ENCODE results near the gene ZNF710. TPM values are rescaled to one million over a fixed set of nuclear protein-coding genes. Genes with fewer than 3 reads are reported as not detected.

The ZNF710 gene
- total RNA-seq, 1 experiment from 2014 or later = 40.7 TPM

GRCh38 chr15:90018216-90018831, 17.2 kb downstream of the ZNF710 start:
- no peaks in the 10 kb centered on the region for H3K27me3 ChIP-seq (ENCODE audit: insufficient read depth, low read length)
- TF ChIP-seq, protein P1, sequence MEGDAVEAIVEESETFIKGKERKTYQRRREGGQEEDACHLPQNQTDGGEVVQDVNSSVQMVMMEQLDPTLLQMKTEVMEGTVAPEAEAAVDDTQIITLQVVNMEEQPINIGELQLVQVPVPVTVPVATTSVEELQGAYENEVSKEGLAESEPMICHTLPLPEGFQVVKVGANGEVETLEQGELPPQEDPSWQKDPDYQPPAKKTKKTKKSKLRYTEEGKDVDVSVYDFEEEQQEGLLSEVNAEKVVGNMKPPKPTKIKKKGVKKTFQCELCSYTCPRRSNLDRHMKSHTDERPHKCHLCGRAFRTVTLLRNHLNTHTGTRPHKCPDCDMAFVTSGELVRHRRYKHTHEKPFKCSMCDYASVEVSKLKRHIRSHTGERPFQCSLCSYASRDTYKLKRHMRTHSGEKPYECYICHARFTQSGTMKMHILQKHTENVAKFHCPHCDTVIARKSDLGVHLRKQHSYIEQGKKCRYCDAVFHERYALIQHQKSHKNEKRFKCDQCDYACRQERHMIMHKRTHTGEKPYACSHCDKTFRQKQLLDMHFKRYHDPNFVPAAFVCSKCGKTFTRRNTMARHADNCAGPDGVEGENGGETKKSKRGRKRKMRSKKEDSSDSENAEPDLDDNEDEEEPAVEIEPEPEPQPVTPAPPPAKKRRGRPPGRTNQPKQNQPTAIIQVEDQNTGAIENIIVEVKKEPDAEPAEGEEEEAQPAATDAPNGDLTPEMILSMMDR (conservative IDR thresholded peaks at IDR 0.05) = no peak
- Mint-ChIP-seq H3K9me3 (no peaks in the 10 kb centered on the region; a peak in 1 of 5 replicates), H3K36me3 (ENCODE audit: insufficient read depth in 1 of 3, low read depth in 3 of 3) (peaks cover 0 to 3% (median 0%) of the 10 kb centered on the region in 3 experiments; a peak in 2 of 7 replicates), H3K4me1 (peaks cover 18 to 25% of the 10 kb centered on the region in 2 experiments), H3K4me3 (no peak overlapping the region), H3K27me3 (ENCODE audit: low read depth) (no peaks in the 10 kb centered on the region), H3K27ac (peak overlapping the region in 2 of 3 experiments; percentile 63 to 81; a peak in 3 of 7 replicates)
- no peak overlapping the region for H2BK15ac ChIP-seq (ENCODE audit: low read depth, low read length)
- H3K9me3 ChIP-seq (ENCODE audit: control insufficient read depth, low read depth, low read length) = no peaks in the 10 kb centered on the region
- H2BK120ac ChIP-seq (ENCODE audit: low read depth, low read length, poor library complexity, severe bottlenecking) = no peak overlapping the region
- H3K79me2 ChIP-seq (ENCODE audit: insufficient read depth, low read length) = no peaks in the 10 kb centered on the region; the same call in 1 of the 2 replicates
- no peak overlapping the region for H3T11ph ChIP-seq (ENCODE audit: low read length)
- no peak overlapping the region for H3K27ac ChIP-seq (ENCODE audit: insufficient read length, low read depth, low read length)
- no peak overlapping the region for H4K91ac ChIP-seq (ENCODE audit: insufficient read length, low read depth, low read length)
- H4K5ac ChIP-seq (ENCODE audit: insufficient read length, low read depth, low read length) = no peak overlapping the region
- no CpG with 5 or more reads among the region's 17 CpGs for WGBS (ENCODE audit: extremely low coverage, insufficient read length, low lambda C conversion rate)
- no peak overlapping the region for H3K4ac ChIP-seq (ENCODE audit: low read depth, low read length)
- H3K4me1 ChIP-seq (ENCODE audit: insufficient read depth, low read length) = no peaks in the 10 kb centered on the region; the same call in 1 of the 2 replicates
- H2BK12ac ChIP-seq (ENCODE audit: insufficient read length, low read depth, low read length) = no peak overlapping the region
- H3K9ac ChIP-seq (ENCODE audit: extremely low read depth, insufficient read length, low read length) = no peak overlapping the region
- no peak overlapping the region for H2BK5ac ChIP-seq (ENCODE audit: insufficient read length, low read length)
- no peak overlapping the region for H3K23ac ChIP-seq (ENCODE audit: insufficient read length, low read depth, low read length)
- no peak overlapping the region for H3K4me2 ChIP-seq (ENCODE audit: insufficient read depth, insufficient read length, low read length)
- no peaks in the 10 kb centered on the region for H3K79me1 ChIP-seq (ENCODE audit: insufficient read depth, low read depth, low read length, poor library complexity, severe bottlenecking)
- H3K18ac ChIP-seq (ENCODE audit: insufficient read length, low read depth, low read length) = no peak overlapping the region
- H2BK20ac ChIP-seq (ENCODE audit: low read depth, low read length, poor library complexity, severe bottlenecking) = no peak overlapping the region
- H3K23me2 ChIP-seq (ENCODE audit: insufficient read length, low read depth, low read length, poor library complexity, severe bottlenecking) = no peaks in the 10 kb centered on the region
- H3K56ac ChIP-seq (ENCODE audit: insufficient read length, low read depth, low read length) = no peak overlapping the region
- no peak overlapping the region for H4K8ac ChIP-seq (replicated peaks; ENCODE audit: insufficient read length, low read depth, low read length)
- no peak overlapping the region for H2AK5ac ChIP-seq (ENCODE audit: insufficient read length, low read length)
- H2AFZ ChIP-seq (ENCODE audit: low read length) = no peak overlapping the region
- H4K20me1 ChIP-seq (ENCODE audit: control insufficient read depth, insufficient read depth, insufficient read length) = no peaks in the 10 kb centered on the region
- H3K14ac ChIP-seq (ENCODE audit: insufficient read depth, low read length) = peak overlapping the region; percentile 75; the same call in 1 of the 2 replicates
- no peak for DNase-seq
